ENCODE data around the gene STX1A.

STX1A gene

GRCh38 chr7:73708961-73709549, 10.4 kb downstream of the STX1A start:
- DNase-seq (ENCODE audit: low spot score), result no peak

GRCh38 chr7:73707045-73707631, 12.3 kb downstream of the STX1A start:
- no peak for DNase-seq (ENCODE audit: low spot score)

GRCh38 chr7:73706126-73707044, 13.1 kb downstream of the STX1A start:
- DNase-seq (ENCODE audit: low spot score), result no peak

GRCh38 chr7:73705551-73705920, 13.9 kb downstream of the STX1A start:
- DNase-seq (ENCODE audit: low spot score), result no peak

GRCh38 chr7:73704640-73705550, 14.6 kb downstream of the STX1A start:
- DNase-seq (ENCODE audit: low spot score), result no peak

- DNase-seq (ENCODE audit: low spot score), result peak; percentile 83
These were observed 15.5 kb downstream of the STX1A start for GRCh38 chr7:73703757-73704639.

GRCh38 chr7:73703225-73703624, 16.2 kb downstream of the STX1A start:
- DNase-seq (ENCODE audit: low spot score), result no peak

GRCh38 chr7:73702665-73703064, 16.8 kb downstream of the STX1A start:
- no peak for DNase-seq (ENCODE audit: low spot score)

GRCh38 chr7:73702226-73702625, 17.2 kb downstream of the STX1A start:
- DNase-seq (ENCODE audit: low spot score), result no peak

- DNase-seq (ENCODE audit: low spot score), result peak; percentile 68
These were observed 18.0 kb downstream of the STX1A start for GRCh38 chr7:73701357-73701995.

GRCh38 chr7:73700581-73701134, 18.8 kb downstream of the STX1A start:
- no peak for DNase-seq (ENCODE audit: low spot score)

- DNase-seq (ENCODE audit: low spot score), result no peak
These were observed 19.4 kb downstream of the STX1A start for GRCh38 chr7:73700069-73700423.

GRCh38 chr7:73699370-73700068, 19.9 kb downstream of the STX1A start:
- DNase-seq (ENCODE audit: low spot score), result no peak

GRCh38 chr7:73698410-73698809, 21.1 kb downstream of the STX1A start:
- no peak for DNase-seq (ENCODE audit: low spot score)

GRCh38 chr7:73696372-73696771, 23.1 kb downstream of the STX1A start:
- DNase-seq (ENCODE audit: low spot score), result no peak

- no peak for DNase-seq (ENCODE audit: low spot score)
These were observed 28.8 kb downstream of the STX1A start for GRCh38 chr7:73690646-73691045.

GRCh38 chr7:73688288-73688687, 31.2 kb downstream of the STX1A start:
- DNase-seq (ENCODE audit: low spot score), result no peak

- no peak for DNase-seq (ENCODE audit: low spot score)
These were observed 34.2 kb downstream of the STX1A start for GRCh38 chr7:73685311-73685710.

Data from SK-N-DZ (cell line).